22Rv1 (cell line): ENCODE results near the gene EXOG.

Source experiments
- H3K27ac ChIP-seq: fragments of 450-650 bp; 2 replicates; pipeline ENCODE4 v1.5.1; 2017
- CTCF ChIP-seq: fragments of 450-650 bp; IDR thresholded peaks from 2 replicates; pipeline ENCODE4 v1.5.1; 2017; ENCODE audit warnings: mild to moderate bottlenecking
- ZFX ChIP-seq: fragments of 450-650 bp; IDR thresholded peaks from 2 replicates; pipeline ENCODE4 v1.6.1; 2017; ENCODE audit warnings: antibody characterized with exemption, borderline replicate concordance

The EXOG gene

DNA sequence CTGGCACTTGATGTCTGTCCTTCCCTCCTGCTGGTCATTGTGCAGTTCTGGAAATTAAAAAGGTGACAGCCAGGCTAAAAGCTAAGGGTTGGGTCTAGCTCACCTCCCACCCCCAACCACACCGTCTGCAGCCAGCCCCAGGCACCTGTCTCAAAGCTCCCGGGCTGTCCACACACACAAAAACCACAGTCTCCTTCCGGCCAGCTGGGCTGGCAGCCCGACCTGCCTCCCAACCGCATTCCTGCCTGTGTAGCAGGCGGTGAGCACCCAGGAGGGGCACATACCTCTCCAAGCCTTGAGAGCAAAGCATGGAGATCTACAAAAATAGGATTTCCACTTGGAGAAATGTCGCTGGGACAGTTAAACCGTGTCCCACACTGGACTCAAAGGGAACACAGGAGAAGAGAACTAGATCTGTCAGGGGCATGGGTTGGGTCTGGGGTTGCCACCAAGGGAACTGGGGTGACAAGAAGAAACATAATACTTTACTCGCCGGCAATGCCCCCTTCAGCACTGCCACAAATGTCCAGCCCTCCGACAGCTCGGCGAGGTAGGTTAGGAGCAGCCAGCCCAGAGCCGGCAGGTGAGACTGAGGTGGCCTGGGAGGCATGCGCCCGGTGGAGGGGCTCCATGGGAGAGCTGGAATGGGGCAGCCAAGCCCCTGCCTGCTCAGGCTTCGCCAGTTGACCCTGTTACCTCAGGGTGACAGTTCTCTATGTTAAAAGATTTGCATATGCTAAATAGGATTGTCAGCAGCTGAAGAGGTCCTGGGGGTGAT is 52.2 kb downstream of the EXOG start:
- TF ChIP-seq ZFX (no peak), CTCF (no peak)
- no peak overlapping the region for H3K27ac ChIP-seq

DNA sequence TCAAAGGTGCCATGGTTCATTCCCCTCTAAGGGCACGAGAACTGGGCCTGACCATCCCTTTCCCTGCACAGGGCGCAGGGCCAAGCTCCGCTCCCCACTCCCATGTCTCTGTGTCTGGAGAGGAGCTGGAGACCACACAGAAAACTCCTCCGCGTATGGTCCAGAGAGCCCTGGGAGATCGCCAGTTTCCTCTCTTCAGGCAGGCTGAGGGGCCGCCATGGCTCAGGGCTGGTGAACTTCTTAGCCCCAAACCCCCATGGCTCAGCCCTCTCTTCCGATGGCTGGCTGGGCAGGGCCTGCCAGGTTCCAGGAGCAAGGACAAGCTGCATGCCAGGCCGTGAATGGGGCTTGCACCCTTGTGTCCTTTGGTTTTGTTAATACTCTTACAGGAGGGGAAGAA is 52.9 kb downstream of the EXOG start:
- H3K27ac ChIP-seq, result no peak overlapping the region
- no peak for TF ChIP-seq CTCF
- no peak for TF ChIP-seq ZFX

GRCh38 chr3:38549486-38549885 is 53.3 kb downstream of the EXOG start:
- TF ChIP-seq CTCF, result no peak
- TF ChIP-seq ZFX, result no peak
- H3K27ac ChIP-seq, result no peak overlapping the region

DNA sequence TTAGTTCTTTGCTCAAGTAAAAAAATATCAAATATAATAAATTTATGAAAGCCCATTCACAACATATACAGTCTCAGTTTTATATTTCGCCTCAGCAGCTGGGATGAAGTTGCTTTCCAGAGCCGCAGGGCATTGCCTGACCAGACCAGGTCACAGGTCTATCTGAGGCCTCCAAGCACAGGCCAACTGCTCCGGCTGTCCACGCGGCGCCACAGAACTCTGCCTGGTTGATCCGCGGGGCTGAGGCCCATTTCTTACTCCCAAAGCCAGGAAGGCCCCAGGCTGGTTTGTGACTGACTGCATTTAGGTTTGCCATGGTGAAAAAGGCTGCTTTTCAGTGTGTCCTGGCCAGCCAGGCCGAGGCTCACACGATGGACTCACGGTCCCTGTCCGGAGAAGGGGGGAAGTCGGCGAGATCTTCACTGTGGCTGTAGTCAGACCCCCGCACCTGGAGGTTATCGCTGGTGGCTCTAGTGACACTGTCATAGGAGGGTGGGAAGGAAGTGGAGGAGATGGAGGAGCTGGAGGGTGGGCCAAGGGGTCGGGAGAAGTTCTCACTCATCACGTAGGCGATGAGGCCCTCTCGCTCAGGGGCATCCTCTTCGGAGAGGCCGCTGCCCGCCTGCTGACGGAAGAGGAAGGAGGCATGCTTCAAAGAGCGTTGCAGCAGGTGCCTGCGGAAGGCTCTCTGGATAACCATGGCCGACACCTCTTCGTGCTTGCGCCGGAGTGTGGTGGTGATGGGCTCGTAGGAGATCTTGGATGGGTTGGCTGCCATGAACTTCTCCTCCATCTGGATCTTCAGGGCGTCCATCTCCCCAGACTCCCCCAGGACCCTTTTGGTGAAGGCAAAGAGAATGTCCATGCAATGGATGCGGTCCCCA is 54.1 kb downstream of the EXOG start:
- no peak overlapping the region for H3K27ac ChIP-seq
- TF ChIP-seq ZFX (no peak), CTCF (no peak)

GRCh38 chr3:38551026-38551832 is 55.1 kb downstream of the EXOG start:
- no peak for TF ChIP-seq ZFX
- TF ChIP-seq CTCF, result no peak
- H3K27ac ChIP-seq, result no peak overlapping the region

DNA sequence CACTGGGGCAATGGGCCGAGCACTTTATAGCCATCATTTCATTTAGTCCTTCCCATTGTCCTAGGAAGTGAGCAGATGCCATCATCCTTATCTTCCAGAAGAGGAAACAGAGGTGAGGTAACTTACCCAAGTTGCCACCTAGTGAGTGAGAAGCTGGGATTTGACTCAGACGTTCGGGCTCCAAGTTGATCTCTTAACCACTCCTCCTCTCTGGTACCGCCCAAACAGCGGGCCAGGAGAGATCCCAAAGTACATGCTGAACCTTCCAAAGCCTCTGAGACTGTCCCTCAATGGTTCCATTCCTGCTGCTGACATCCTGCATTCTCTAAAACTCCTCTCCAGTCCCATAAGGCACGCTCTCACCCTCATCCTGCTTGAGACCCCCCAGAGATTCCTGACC is 56.2 kb downstream of the EXOG start:
- no peak overlapping the region for H3K27ac ChIP-seq
- TF ChIP-seq ZFX, result no peak
- no peak for TF ChIP-seq CTCF
